ENCODE measurements around the gene GUCY2F. TPM values are rescaled to one million over a fixed set of nuclear protein-coding genes. Genes with fewer than 3 reads are reported as not detected.

Gene GUCY2F
- total RNA-seq, 1 experiment from 2014 or later = not detected

- CTCF ChIA-PET = no interaction called here
- RAD21 ChIA-PET (ENCODE audit: low non-redundant PET in 1 of 2, low total read pairs in 2 of 2, uncharacterized antibody in 2 of 2, unreplicated experiment in 2 of 2) = no interaction called here
- H3K36me3 ChIP-seq (ENCODE audit: control insufficient read depth in 1 of 2, insufficient read depth in 2 of 2, low read length in 2 of 2) = no peaks in the 10 kb centered on the region
Observed at GRCh38 chrX:109350551-109350950, 131.3 kb downstream of the GUCY2F start.

More at GRCh38 chrX:109350551-109350950, 131.3 kb downstream of the GUCY2F start:
- H3K9ac ChIP-seq (ENCODE audit: low read length) = no peak overlapping the region
- H3K9me2 ChIP-seq (ENCODE audit: insufficient read depth) = no peaks in the 10 kb centered on the region
- intact Hi-C loops (cut with micrococcal nuclease) = no loop called here
- TF ChIP-seq TCF7L2 (IDR thresholded peaks at IDR 0.05; ENCODE audit: borderline replicate concordance, extremely low read depth, insufficient read depth, insufficient read length) (no peak), ZNF274 (IDR thresholded peaks at IDR 0.05; ENCODE audit: low read depth, low read length) (no peak), SRF (IDR thresholded peaks at IDR 0.05; ENCODE audit: low read depth) (no peak), EZH2 (IDR thresholded peaks at IDR 0.05) (no peak), FOSL1 (IDR thresholded peaks at IDR 0.05; ENCODE audit: low read depth) (no peak), JUND (IDR thresholded peaks at IDR 0.05) (no peak), YY1 (IDR thresholded peaks at IDR 0.05; ENCODE audit: extremely low read depth, insufficient replicate concordance, low read depth, low read length) (no peak), POLR2AphosphoS5 (IDR thresholded peaks at IDR 0.05; ENCODE audit: low read depth, low read length) (no peak), CEBPB (IDR thresholded peaks at IDR 0.05; ENCODE audit: low read depth) (no peak), SP1 (IDR thresholded peaks at IDR 0.05; ENCODE audit: low read depth) (no peak), EGR1 (IDR thresholded peaks at IDR 0.05; ENCODE audit: low read depth) (no peak), RAD21 (IDR thresholded peaks at IDR 0.05; ENCODE audit: low read depth) (no peak), EZH2phosphoT487 (IDR thresholded peaks at IDR 0.05; ENCODE audit: borderline replicate concordance) (no peak), ELF1 (IDR thresholded peaks at IDR 0.05; ENCODE audit: borderline replicate concordance, low read depth) (no peak), MAX (IDR thresholded peaks at IDR 0.05) (no peak)
- TF ChIP-seq, protein P1, sequence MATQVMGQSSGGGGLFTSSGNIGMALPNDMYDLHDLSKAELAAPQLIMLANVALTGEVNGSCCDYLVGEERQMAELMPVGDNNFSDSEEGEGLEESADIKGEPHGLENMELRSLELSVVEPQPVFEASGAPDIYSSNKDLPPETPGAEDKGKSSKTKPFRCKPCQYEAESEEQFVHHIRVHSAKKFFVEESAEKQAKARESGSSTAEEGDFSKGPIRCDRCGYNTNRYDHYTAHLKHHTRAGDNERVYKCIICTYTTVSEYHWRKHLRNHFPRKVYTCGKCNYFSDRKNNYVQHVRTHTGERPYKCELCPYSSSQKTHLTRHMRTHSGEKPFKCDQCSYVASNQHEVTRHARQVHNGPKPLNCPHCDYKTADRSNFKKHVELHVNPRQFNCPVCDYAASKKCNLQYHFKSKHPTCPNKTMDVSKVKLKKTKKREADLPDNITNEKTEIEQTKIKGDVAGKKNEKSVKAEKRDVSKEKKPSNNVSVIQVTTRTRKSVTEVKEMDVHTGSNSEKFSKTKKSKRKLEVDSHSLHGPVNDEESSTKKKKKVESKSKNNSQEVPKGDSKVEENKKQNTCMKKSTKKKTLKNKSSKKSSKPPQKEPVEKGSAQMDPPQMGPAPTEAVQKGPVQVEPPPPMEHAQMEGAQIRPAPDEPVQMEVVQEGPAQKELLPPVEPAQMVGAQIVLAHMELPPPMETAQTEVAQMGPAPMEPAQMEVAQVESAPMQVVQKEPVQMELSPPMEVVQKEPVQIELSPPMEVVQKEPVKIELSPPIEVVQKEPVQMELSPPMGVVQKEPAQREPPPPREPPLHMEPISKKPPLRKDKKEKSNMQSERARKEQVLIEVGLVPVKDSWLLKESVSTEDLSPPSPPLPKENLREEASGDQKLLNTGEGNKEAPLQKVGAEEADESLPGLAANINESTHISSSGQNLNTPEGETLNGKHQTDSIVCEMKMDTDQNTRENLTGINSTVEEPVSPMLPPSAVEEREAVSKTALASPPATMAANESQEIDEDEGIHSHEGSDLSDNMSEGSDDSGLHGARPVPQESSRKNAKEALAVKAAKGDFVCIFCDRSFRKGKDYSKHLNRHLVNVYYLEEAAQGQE (IDR thresholded peaks at IDR 0.05; ENCODE audit: low read depth) = no peak
- TF ChIP-seq, protein P2, sequence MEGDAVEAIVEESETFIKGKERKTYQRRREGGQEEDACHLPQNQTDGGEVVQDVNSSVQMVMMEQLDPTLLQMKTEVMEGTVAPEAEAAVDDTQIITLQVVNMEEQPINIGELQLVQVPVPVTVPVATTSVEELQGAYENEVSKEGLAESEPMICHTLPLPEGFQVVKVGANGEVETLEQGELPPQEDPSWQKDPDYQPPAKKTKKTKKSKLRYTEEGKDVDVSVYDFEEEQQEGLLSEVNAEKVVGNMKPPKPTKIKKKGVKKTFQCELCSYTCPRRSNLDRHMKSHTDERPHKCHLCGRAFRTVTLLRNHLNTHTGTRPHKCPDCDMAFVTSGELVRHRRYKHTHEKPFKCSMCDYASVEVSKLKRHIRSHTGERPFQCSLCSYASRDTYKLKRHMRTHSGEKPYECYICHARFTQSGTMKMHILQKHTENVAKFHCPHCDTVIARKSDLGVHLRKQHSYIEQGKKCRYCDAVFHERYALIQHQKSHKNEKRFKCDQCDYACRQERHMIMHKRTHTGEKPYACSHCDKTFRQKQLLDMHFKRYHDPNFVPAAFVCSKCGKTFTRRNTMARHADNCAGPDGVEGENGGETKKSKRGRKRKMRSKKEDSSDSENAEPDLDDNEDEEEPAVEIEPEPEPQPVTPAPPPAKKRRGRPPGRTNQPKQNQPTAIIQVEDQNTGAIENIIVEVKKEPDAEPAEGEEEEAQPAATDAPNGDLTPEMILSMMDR (IDR thresholded peaks at IDR 0.05 in 2 of 3, conservative IDR thresholded peaks at IDR 0.05 in 1 of 3; ENCODE audit: borderline replicate concordance in 1 of 3, insufficient read depth in 1 of 3, low read depth in 2 of 3, low read length in 2 of 3) = no peak
- TF ChIP-seq, protein P3, sequence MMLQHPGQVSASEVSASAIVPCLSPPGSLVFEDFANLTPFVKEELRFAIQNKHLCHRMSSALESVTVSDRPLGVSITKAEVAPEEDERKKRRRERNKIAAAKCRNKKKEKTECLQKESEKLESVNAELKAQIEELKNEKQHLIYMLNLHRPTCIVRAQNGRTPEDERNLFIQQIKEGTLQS (IDR thresholded peaks at IDR 0.05) = no peak
- TF ChIP-seq, protein P4, sequence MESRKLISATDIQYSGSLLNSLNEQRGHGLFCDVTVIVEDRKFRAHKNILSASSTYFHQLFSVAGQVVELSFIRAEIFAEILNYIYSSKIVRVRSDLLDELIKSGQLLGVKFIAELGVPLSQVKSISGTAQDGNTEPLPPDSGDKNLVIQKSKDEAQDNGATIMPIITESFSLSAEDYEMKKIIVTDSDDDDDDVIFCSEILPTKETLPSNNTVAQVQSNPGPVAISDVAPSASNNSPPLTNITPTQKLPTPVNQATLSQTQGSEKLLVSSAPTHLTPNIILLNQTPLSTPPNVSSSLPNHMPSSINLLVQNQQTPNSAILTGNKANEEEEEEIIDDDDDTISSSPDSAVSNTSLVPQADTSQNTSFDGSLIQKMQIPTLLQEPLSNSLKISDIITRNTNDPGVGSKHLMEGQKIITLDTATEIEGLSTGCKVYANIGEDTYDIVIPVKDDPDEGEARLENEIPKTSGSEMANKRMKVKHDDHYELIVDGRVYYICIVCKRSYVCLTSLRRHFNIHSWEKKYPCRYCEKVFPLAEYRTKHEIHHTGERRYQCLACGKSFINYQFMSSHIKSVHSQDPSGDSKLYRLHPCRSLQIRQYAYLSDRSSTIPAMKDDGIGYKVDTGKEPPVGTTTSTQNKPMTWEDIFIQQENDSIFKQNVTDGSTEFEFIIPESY (IDR thresholded peaks at IDR 0.05; ENCODE audit: extremely low read depth, insufficient replicate concordance, low read length) = no peak
- H4K20me1 ChIP-seq (ENCODE audit: insufficient read depth) = no peaks in the 10 kb centered on the region
- H3K79me2 ChIP-seq (ENCODE audit: insufficient read depth, low read length) = no peaks in the 10 kb centered on the region
- DNase-seq (ENCODE audit: low read depth, low spot score) (no peak), ATAC-seq (no peak)
- H3K9me3 ChIP-seq (ENCODE audit: control insufficient read depth in 1 of 2, insufficient read depth in 1 of 2, low read depth in 1 of 2, low read length in 2 of 2) = no peaks in the 10 kb centered on the region
- H3K4me2 ChIP-seq (ENCODE audit: low read length) = no peak overlapping the region
- H3K4me1 ChIP-seq (ENCODE audit: control insufficient read depth in 1 of 2, insufficient read depth in 2 of 2, low read length in 2 of 2) = peaks cover 4 to 13% of the 10 kb centered on the region in 2 experiments; a peak in 3 of 4 replicates
- no peak overlapping the region for H2AFZ ChIP-seq (ENCODE audit: low read depth, low read length, poor library complexity, severe bottlenecking)
- BruUV-seq (replicated peaks) = no TSS peak
- POLR2A ChIA-PET = no interaction called here
- no peak overlapping the region for H3K4me3 ChIP-seq (replicated peaks in 1 of 2; ENCODE audit: low read depth in 1 of 2, low read length in 2 of 2)
- H3K27ac ChIP-seq (ENCODE audit: low read depth, low read length) = no peak overlapping the region
- H3K27me3 ChIP-seq (ENCODE audit: insufficient read depth, low read length) = no peaks in the 10 kb centered on the region
